ENCODE measurements around the gene ZCCHC17. TPM values are rescaled to one million over a fixed set of nuclear protein-coding genes. Genes with fewer than 3 reads are reported as not detected.

The ZCCHC17 gene
- total RNA-seq, 4 donors from 2014 or later: 23.3 to 36.8 (median 25.0) TPM

GRCh38 chr1:31354283-31354682 lies 57.5 kb downstream of the ZCCHC17 start:
- intact Hi-C loops (cut with DNase I; ENCODE audit: low total_unique reads): no loop called here
- Histone ChIP-seq H3K4me3 (no peak overlapping the region), H3K4me1 (no peaks in the 10 kb centered on the region), H3K27ac (no peak overlapping the region), H3K9me3 (no peaks in the 10 kb centered on the region), H3K36me3 (no peaks in the 10 kb centered on the region), H3K27me3 (no peaks in the 10 kb centered on the region)
- TF ChIP-seq POLR2A (IDR thresholded peaks at IDR 0.05): no peak
- TF ChIP-seq, protein P1, sequence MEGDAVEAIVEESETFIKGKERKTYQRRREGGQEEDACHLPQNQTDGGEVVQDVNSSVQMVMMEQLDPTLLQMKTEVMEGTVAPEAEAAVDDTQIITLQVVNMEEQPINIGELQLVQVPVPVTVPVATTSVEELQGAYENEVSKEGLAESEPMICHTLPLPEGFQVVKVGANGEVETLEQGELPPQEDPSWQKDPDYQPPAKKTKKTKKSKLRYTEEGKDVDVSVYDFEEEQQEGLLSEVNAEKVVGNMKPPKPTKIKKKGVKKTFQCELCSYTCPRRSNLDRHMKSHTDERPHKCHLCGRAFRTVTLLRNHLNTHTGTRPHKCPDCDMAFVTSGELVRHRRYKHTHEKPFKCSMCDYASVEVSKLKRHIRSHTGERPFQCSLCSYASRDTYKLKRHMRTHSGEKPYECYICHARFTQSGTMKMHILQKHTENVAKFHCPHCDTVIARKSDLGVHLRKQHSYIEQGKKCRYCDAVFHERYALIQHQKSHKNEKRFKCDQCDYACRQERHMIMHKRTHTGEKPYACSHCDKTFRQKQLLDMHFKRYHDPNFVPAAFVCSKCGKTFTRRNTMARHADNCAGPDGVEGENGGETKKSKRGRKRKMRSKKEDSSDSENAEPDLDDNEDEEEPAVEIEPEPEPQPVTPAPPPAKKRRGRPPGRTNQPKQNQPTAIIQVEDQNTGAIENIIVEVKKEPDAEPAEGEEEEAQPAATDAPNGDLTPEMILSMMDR (IDR thresholded peaks at IDR 0.05): no peak
- DNase-seq: no peak

- no peak for TF ChIP-seq POLR2A (IDR thresholded peaks at IDR 0.05)
- TF ChIP-seq, protein P1 (IDR thresholded peaks at IDR 0.05): no peak
- Histone ChIP-seq H3K4me1 (no peaks in the 10 kb centered on the region), H3K36me3 (no peaks in the 10 kb centered on the region), H3K9me3 (no peaks in the 10 kb centered on the region), H3K27me3 (no peaks in the 10 kb centered on the region), H3K27ac (no peak overlapping the region), H3K4me3 (no peak overlapping the region)
- no peak for DNase-seq
- intact Hi-C loops (cut with DNase I; ENCODE audit: low total_unique reads): no loop called here
Measured at GRCh38 chr1:31356427-31356826, 59.6 kb downstream of the ZCCHC17 start.

DNA sequence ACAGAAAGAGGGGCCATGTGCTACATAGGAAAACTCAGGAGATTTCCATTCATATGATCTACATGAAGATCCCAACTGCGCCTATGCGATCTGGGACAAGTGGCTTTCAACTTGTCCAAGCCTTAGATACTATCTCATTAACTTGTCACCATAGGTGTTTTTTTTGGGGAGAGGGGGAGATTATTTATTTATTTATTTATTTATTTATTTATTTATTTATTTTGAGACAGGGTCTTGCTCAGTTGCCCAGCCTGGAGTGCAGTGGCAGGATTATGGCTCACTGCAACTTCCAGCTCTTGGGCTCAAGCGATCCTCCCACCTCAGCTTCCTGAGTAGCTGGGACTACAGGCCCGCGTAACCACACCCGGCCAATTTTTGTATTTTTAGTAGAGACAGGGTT lies 64.8 kb downstream of the ZCCHC17 start:
- Histone ChIP-seq H3K27ac (no peak overlapping the region), H3K27me3 (no peaks in the 10 kb centered on the region), H3K4me1 (no peaks in the 10 kb centered on the region), H3K9me3 (no peaks in the 10 kb centered on the region), H3K4me3 (no peak overlapping the region), H3K36me3 (no peaks in the 10 kb centered on the region)
- TF ChIP-seq POLR2A (IDR thresholded peaks at IDR 0.05): no peak
- TF ChIP-seq, protein P1 (IDR thresholded peaks at IDR 0.05): no peak
- DNase-seq: no peak
- intact Hi-C loops (cut with DNase I; ENCODE audit: low total_unique reads): no loop called here

GRCh38 chr1:31362032-31362431 lies 65.2 kb downstream of the ZCCHC17 start:
- intact Hi-C loops (cut with DNase I; ENCODE audit: low total_unique reads): no loop called here
- H3K36me3 ChIP-seq: no peaks in the 10 kb centered on the region
- no peaks in the 10 kb centered on the region for H3K4me1 ChIP-seq
- TF ChIP-seq POLR2A (IDR thresholded peaks at IDR 0.05): no peak
- TF ChIP-seq, protein P1 (IDR thresholded peaks at IDR 0.05): no peak
- no peak overlapping the region for H3K4me3 ChIP-seq
- H3K27ac ChIP-seq: no peak overlapping the region
- no peak for DNase-seq
- H3K27me3 ChIP-seq: no peaks in the 10 kb centered on the region
- H3K9me3 ChIP-seq: no peaks in the 10 kb centered on the region

DNA sequence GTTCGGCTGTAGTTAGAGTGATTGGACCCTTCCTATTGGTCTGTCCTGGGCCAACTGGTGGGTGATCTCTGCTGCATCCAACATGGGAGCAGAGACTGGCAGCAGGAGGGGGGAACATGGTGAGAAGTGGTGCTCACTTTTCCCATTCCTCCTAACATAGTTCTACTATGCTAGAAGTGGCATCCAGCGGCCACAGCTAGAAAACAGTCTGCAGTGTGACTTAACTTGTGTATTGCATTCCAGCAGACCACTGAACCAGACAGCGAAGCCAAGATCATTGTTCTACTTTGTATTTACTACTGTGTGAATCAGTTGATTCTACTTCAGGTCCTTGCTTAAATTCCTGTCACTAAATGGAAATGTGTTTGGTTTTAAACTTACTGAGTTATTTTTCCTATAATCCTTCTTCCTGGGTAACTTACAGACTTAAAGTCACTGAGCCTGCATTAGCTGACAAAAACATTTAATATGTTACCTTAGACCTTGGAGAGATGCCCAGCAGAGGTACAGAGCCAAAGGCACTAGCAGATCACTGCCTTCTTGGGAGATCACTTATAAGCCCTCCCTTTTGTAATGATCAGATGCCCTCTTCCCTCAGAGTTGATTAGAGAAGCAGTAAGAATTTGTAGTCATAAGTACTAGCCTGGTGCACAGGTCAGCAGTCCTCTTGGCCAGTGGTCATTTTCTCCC lies 67.9 kb downstream of the ZCCHC17 start:
- Histone ChIP-seq H3K36me3 (no peaks in the 10 kb centered on the region), H3K4me3 (no peak overlapping the region), H3K4me1 (peaks cover 0 to 6% of the 10 kb centered on the region in 2 donors), H3K27me3 (no peaks in the 10 kb centered on the region), H3K27ac (no peak overlapping the region), H3K9me3 (no peaks in the 10 kb centered on the region)
- TF ChIP-seq, protein P1 (IDR thresholded peaks at IDR 0.05): no peak
- TF ChIP-seq POLR2A (IDR thresholded peaks at IDR 0.05): no peak
- no peak for DNase-seq
- intact Hi-C loops (cut with DNase I; ENCODE audit: low total_unique reads): no loop called here
